Endothelial cell of umbilical vein (primary cell): ENCODE data around the gene SLC11A2.

Experiments
- CTCF ChIP-seq, 2 donors: IDR thresholded peaks; 1 replicate in 1 of 2; 2 replicates in 1 of 2; pipeline ENCODE4 v1.5.1; 2011; ENCODE audit warnings: low read length in 2 of 2, mild to moderate bottlenecking in 2 of 2, moderate library complexity in 2 of 2, control low read depth in 1 of 2, inconsistent platforms in 1 of 2, low read depth in 1 of 2; ENCODE audit not compliant: insufficient read depth in 1 of 2; ENCODE audit errors: extremely low read depth in 1 of 2
- EZH2 ChIP-seq: IDR thresholded peaks from 2 replicates; pipeline ENCODE4 v1.6.1; 2012; ENCODE audit warnings: borderline replicate concordance, low read depth, mild to moderate bottlenecking, moderate library complexity, low read length, inconsistent platforms; ENCODE audit not compliant: severe bottlenecking
- GATA2 ChIP-seq: IDR thresholded peaks from 2 replicates; pipeline ENCODE4 v1.7.0; 2011; ENCODE audit warnings: low read depth, mild to moderate bottlenecking, moderate library complexity, mixed read lengths, low read length; ENCODE audit not compliant: insufficient read length, insufficient read depth
- JUN ChIP-seq: IDR thresholded peaks from 2 replicates; pipeline ENCODE4 v1.6.1; 2011; ENCODE audit warnings: borderline replicate concordance, low read depth; ENCODE audit not compliant: insufficient read length, insufficient read depth
- MYC ChIP-seq: IDR thresholded peaks from one replicate; pipeline ENCODE4 v1.6.1; 2011; ENCODE audit warnings: mild to moderate bottlenecking, low read depth, low read length
- POLR2A ChIP-seq: IDR thresholded peaks from 2 replicates; pipeline ENCODE4 v1.6.1; 2012; ENCODE audit warnings: low read depth, mild to moderate bottlenecking, control low read depth, low read length
- POLR2AphosphoS5 ChIP-seq: IDR thresholded peaks from 2 replicates; pipeline ENCODE4 v1.6.1; 2012; ENCODE audit warnings: low read depth, mild to moderate bottlenecking, control low read depth, low read length, moderate library complexity; ENCODE audit not compliant: insufficient read depth

GRCh38 chr12:51028126-51028812, 2.1 kb upstream of the SLC11A2 start:
- peak in 1 of 2 donors; percentile 32 for TF ChIP-seq CTCF (IDR thresholded peaks at IDR 0.05; ENCODE audit: extremely low read depth in 1 of 2, insufficient read depth in 1 of 2, low read depth in 1 of 2, low read length in 2 of 2)
- no peak for TF ChIP-seq POLR2A
- no peak for TF ChIP-seq GATA2
- TF ChIP-seq MYC, result no peak
- TF ChIP-seq JUN, result no peak
- TF ChIP-seq EZH2, result no peak
- no peak for TF ChIP-seq POLR2AphosphoS5
